ENCODE results near the gene CMC2. TPM values are rescaled to one million over a fixed set of nuclear protein-coding genes. Genes with fewer than 3 reads are reported as not detected.

CMC2 gene
- total and polyA plus RNA-seq, 2 of the 8 experiments (the other 6 are each of a cell fraction or from before 2014, with no cell fraction given): 66.6 to 116 TPM

DNA sequence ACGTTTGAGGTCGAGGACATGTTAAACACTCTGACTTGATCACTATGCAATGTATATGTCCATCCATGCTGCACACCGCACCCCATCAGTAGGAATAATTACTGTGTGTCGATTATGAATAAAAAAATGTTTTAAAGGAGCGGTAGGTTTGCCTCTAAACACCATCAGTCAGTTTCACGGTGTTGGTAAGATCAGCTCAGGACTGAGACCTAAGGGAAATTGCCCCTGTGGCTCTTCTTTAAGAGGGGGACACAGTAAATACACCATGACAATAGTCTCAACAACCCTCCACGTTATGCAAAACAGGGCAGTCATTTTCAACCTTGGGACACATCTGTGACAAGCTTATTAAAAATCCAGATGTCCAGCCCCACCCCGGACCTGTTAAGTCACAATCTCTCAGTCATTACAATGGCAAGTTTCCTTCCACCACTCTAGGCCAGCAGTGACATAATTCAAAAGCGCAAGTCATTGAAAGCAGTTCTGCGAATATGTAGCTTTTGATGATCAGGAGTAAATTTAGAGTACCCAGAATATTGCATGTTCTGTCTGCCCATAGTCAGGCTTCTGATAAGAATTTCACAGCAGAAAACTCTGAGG, 30.2 kb upstream of the CMC2 start:
- Histone ChIP-seq H3K18ac (ENCODE audit: extremely low read depth, low read length) (no peak overlapping the region), H3K23me2 (ENCODE audit: low read depth, low read length) (peaks cover 2% of the 10 kb centered on the region), H3K56ac (replicated peaks; ENCODE audit: insufficient read length, low read depth, low read length) (peak overlapping the region; percentile 9), H4K8ac (ENCODE audit: extremely low read depth, insufficient read depth, low read length) (no peak overlapping the region), H2BK5ac (ENCODE audit: low read depth, low read length) (no peak overlapping the region), H2BK120ac (replicated peaks; ENCODE audit: low read depth, low read length) (no peak overlapping the region), H2AK5ac (ENCODE audit: low read depth, low read length) (0 out of 2 replicates have a peak overlapping the region, but pooled peaks have one; percentile 33), H2BK12ac (ENCODE audit: low read depth, low read length) (no peak overlapping the region), H2BK20ac (ENCODE audit: low read length) (no peak overlapping the region), H3K23ac (ENCODE audit: insufficient read length) (no peak overlapping the region), H3K27me3 (replicated peaks in 1 of 4; ENCODE audit: control insufficient read depth in 3 of 4, extremely low read depth in 1 of 4, insufficient read depth in 3 of 4, low read length in 3 of 4) (no peaks in the 10 kb centered on the region), H4K91ac (replicated peaks; ENCODE audit: insufficient read length, low read length) (no peak overlapping the region), H3K27ac (ENCODE audit: low read depth, low read length) (no peak overlapping the region), H3K4me1 (replicated peaks in 1 of 4; ENCODE audit: control insufficient read depth in 3 of 4, insufficient read depth in 4 of 4, low read length in 3 of 4) (peaks cover 2 to 6% (median 3%) of the 10 kb centered on the region in 4 experiments; a peak in 5 of 7 replicates), H3K79me2 (ENCODE audit: control insufficient read depth in 1 of 2, insufficient read depth in 2 of 2, low read length in 2 of 2) (peaks cover 6 to 47% of the 10 kb centered on the region in 2 experiments), H3K9ac (replicated peaks in 1 of 4; ENCODE audit: extremely low read depth in 1 of 4, low read depth in 3 of 4, low read length in 3 of 4) (peak overlapping the region; percentile 74 to 96 (median 90)), H3K4ac (replicated peaks; ENCODE audit: insufficient read length, low read depth, low read length) (no peak overlapping the region), H4K5ac (ENCODE audit: insufficient read length, low read depth, low read length) (no peak overlapping the region), H3K79me1 (ENCODE audit: low read depth, low read length) (peaks cover 6% of the 10 kb centered on the region), H3K36me3 (ENCODE audit: control insufficient read depth in 2 of 4, insufficient read depth in 4 of 4, low read length in 3 of 4) (peaks cover 3 to 22% (median 10%) of the 10 kb centered on the region in 4 experiments; a peak in 6 of 8 replicates), H2AFZ (ENCODE audit: low read length) (0 out of 2 replicates have a peak overlapping the region, but pooled peaks have one; percentile 11), H3K9me3 (ENCODE audit: insufficient read depth in 2 of 2, low read depth in 1 of 2, low read length in 1 of 2) (peaks cover 3 to 4% of the 10 kb centered on the region in 2 experiments; a peak in 2 of 4 replicates), H3K4me3 (ENCODE audit: extremely low read depth in 1 of 4, insufficient read depth in 2 of 4, low read depth in 3 of 4, low read length in 4 of 4) (peak overlapping the region; percentile 66 to 90 (median 85)), H3K14ac (ENCODE audit: insufficient read length) (no peak overlapping the region), H4K20me1 (replicated peaks in 1 of 2; ENCODE audit: control insufficient read depth in 1 of 2, insufficient read depth in 2 of 2, low read length in 2 of 2) (peaks cover 0 to 9% of the 10 kb centered on the region in 2 experiments), H3K4me2 (ENCODE audit: insufficient read depth in 1 of 2, low read depth in 2 of 2, low read length in 2 of 2) (peak overlapping the region; percentile 90 to 91), H2BK15ac (ENCODE audit: low read length) (no peak overlapping the region)
- CTCF ChIA-PET (ENCODE audit: partially characterized antibody): interaction anchor here (0.9 to 2.5 kb wide), 10 partner anchors 11 to 168 kb away, joined by 3 to 10 read pairs (median 3); no protein-coding TSS in a partner anchor
- FAIRE-seq (no peak), DNase-seq (ENCODE audit: low read depth in 1 of 2, low spot score in 2 of 2) (no peak)
- WGBS, 2 experiments (ENCODE audit: extremely low coverage in 1 of 2, insufficient coverage in 1 of 2, insufficient read length in 1 of 2, insufficient replicate concordance in 2 of 2, low coverage in 1 of 2, low lambda C conversion rate in 2 of 2, missing lambda C conversion rate in 1 of 2): 52% methylated on average over 10 of the region's 10 CpGs; no CpG with 5 or more reads in 1 of the 2 experiments
- POLR2A ChIA-PET (ENCODE audit: partially characterized antibody): interaction anchor here (0.6 to 4.4 kb wide), 15 partner anchors 8 to 277 kb away, joined by 3 to 35 read pairs (median 4); partner anchors contain the start of genes C16orf46, CENPN and CMC2
- no peak for TF ChIP-seq SIN3A (conservative IDR thresholded peaks at IDR 0.05 in 1 of 2, IDR thresholded peaks at IDR 0.05 in 1 of 2; ENCODE audit: low read depth in 1 of 2, low read length in 2 of 2)
- no peak for TF ChIP-seq CBX8 (IDR thresholded peaks at IDR 0.05; ENCODE audit: borderline replicate concordance, low read depth, low read length)
- TF ChIP-seq POU5F1 (IDR thresholded peaks at IDR 0.05; ENCODE audit: low read depth, low read length): no peak
- TF ChIP-seq ZNF274 (IDR thresholded peaks at IDR 0.05; ENCODE audit: borderline replicate concordance, extremely low read depth, low read length): no peak
- TF ChIP-seq TEAD4 (IDR thresholded peaks at IDR 0.05; ENCODE audit: low read depth, low read length): no peak
- no peak for TF ChIP-seq TBP (IDR thresholded peaks at IDR 0.05; ENCODE audit: low read depth, low read length)
- no peak for TF ChIP-seq CEBPB (IDR thresholded peaks at IDR 0.05; ENCODE audit: low read depth, low read length)
- TF ChIP-seq RAD21 (IDR thresholded peaks at IDR 0.05 in 1 of 2, conservative IDR thresholded peaks at IDR 0.05 in 1 of 2; ENCODE audit: low read depth in 2 of 2, low read length in 2 of 2): no peak
- TF ChIP-seq EZH2 (IDR thresholded peaks at IDR 0.05; ENCODE audit: low read depth, low read length, severe bottlenecking): no peak
- TF ChIP-seq, protein P1, sequence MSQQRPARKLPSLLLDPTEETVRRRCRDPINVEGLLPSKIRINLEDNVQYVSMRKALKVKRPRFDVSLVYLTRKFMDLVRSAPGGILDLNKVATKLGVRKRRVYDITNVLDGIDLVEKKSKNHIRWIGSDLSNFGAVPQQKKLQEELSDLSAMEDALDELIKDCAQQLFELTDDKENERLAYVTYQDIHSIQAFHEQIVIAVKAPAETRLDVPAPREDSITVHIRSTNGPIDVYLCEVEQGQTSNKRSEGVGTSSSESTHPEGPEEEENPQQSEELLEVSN (IDR thresholded peaks at IDR 0.05): no peak
